ENCODE data around the gene PPFIBP1. TPM values are rescaled to one million over a fixed set of nuclear protein-coding genes. Genes with fewer than 3 reads are reported as not detected.
A peak's percentile ranks its signal among the peaks of the same experiment; 100 is the strongest.

The PPFIBP1 gene
- total RNA-seq, 3 donors from 2014 or later = 34.4 to 86.5 (median 84.0) TPM

DNA sequence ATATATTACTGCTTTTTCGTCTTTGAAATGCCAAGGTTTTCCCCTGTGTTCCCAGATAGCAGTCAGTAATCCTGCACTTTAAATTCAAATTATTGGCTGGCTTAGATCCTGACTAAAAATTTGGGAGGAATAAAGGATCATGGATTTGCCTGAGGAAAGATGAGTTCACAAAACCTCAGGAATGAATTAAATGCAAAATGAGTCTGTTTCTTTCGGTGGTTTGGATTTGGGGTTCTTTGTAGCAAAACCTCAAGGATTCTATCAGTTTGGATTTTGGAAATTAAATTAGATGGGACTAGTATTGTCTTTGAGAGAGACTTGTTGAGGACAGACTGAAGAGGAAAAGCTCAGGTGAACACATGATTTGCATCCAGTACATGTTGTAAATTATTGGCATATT is 36.1 kb downstream of the PPFIBP1 start:
- Histone ChIP-seq H3K9me3 (no peaks in the 10 kb centered on the region), H3K4me1 (peaks cover 4 to 22% of the 10 kb centered on the region in 2 donors), H3K36me3 (no peaks in the 10 kb centered on the region), H3K4me3 (no peak overlapping the region), H3K27me3 (no peaks in the 10 kb centered on the region), H3K27ac (peak overlapping the region; percentile 44 to 58)
- TF ChIP-seq CTCF (IDR thresholded peaks at IDR 0.05) (no peak), POLR2AphosphoS5 (IDR thresholded peaks at IDR 0.05) (no peak), POLR2A (IDR thresholded peaks at IDR 0.05) (no peak)
- no peak for DNase-seq (ENCODE audit: low spot score in 2 of 2)
- intact Hi-C loops (cut with DNase I; ENCODE audit: low total_unique reads) = no loop called here

GRCh38 chr12:27561535-27562350 is 37.7 kb downstream of the PPFIBP1 start:
- Histone ChIP-seq H3K4me3 (no peak overlapping the region), H3K36me3 (no peaks in the 10 kb centered on the region), H3K27ac (peak overlapping the region in 1 of 2 donors; percentile 58), H3K27me3 (no peaks in the 10 kb centered on the region), H3K9me3 (no peaks in the 10 kb centered on the region), H3K4me1 (peaks cover 0 to 9% of the 10 kb centered on the region in 2 donors)
- TF ChIP-seq POLR2AphosphoS5 (IDR thresholded peaks at IDR 0.05) (no peak), CTCF (IDR thresholded peaks at IDR 0.05) (no peak), POLR2A (IDR thresholded peaks at IDR 0.05) (no peak)
- DNase-seq (ENCODE audit: low spot score in 2 of 2) = no peak
- intact Hi-C loops (cut with DNase I; ENCODE audit: low total_unique reads) = no loop called here

DNA sequence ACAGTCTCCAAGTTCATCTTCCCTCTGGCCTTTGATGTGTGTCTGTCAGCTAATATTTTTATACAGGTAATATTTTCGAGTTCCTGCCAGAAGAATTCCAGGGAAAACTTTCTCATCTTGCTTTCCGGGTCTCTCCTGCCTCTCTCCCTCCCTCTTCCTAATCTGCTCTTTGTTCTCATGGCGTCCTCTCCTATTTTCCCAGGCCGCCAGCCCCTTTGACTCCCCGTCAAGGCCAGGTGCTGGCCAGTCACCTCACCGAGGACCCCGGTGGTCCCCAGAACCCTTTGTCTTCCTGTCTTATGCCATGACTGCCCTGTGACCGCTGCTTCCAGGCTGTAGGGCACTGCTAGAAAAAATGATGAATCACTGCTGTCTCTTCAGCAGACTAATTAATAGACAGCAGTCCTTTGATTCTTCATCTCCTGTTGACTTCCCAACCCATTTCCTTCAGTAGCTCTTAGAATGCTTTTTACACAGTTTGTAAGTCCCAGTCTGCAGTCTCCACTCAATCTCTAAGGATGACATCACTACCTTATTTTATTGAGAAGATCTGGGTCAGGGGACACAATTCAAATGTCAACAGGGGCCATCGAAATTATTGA is 40.7 kb downstream of the PPFIBP1 start:
- Histone ChIP-seq H3K27me3 (no peaks in the 10 kb centered on the region), H3K36me3 (no peaks in the 10 kb centered on the region), H3K9me3 (no peaks in the 10 kb centered on the region), H3K4me1 (peaks cover 0 to 6% of the 10 kb centered on the region in 2 donors), H3K4me3 (peak overlapping the region in 1 of 3 donors; percentile 16), H3K27ac (peak overlapping the region; percentile 66 to 75)
- TF ChIP-seq CTCF (IDR thresholded peaks at IDR 0.05) (no peak), POLR2AphosphoS5 (IDR thresholded peaks at IDR 0.05) (no peak), POLR2A (IDR thresholded peaks at IDR 0.05) (no peak)
- intact Hi-C loops (cut with DNase I; ENCODE audit: low total_unique reads) = loop anchor here (5.0 kb wide), 1 partner anchor 1102 kb away; no protein-coding TSS in a partner anchor
- no peak for DNase-seq (ENCODE audit: low spot score in 2 of 2)

GRCh38 chr12:27566159-27566558 is 42.2 kb downstream of the PPFIBP1 start:
- H3K27me3 ChIP-seq = no peaks in the 10 kb centered on the region
- no peak for DNase-seq (ENCODE audit: low spot score in 2 of 2)
- H3K36me3 ChIP-seq = no peaks in the 10 kb centered on the region
- no peak overlapping the region for H3K4me3 ChIP-seq
- intact Hi-C loops (cut with DNase I; ENCODE audit: low total_unique reads) = loop anchor here (5.0 kb wide), 1 partner anchor 1104 kb away; no protein-coding TSS in a partner anchor
- H3K27ac ChIP-seq = no peak overlapping the region
- H3K9me3 ChIP-seq = no peaks in the 10 kb centered on the region
- no peaks in the 10 kb centered on the region for H3K4me1 ChIP-seq
- TF ChIP-seq POLR2A (IDR thresholded peaks at IDR 0.05) (no peak), POLR2AphosphoS5 (IDR thresholded peaks at IDR 0.05) (no peak), CTCF (IDR thresholded peaks at IDR 0.05) (no peak)

GRCh38 chr12:27566626-27567025 is 42.6 kb downstream of the PPFIBP1 start:
- intact Hi-C loops (cut with DNase I; ENCODE audit: low total_unique reads) = loop anchor here (5.0 kb wide), 1 partner anchor 1104 kb away; no protein-coding TSS in a partner anchor
- no peak overlapping the region for H3K4me3 ChIP-seq
- H3K27ac ChIP-seq = no peak overlapping the region
- no peaks in the 10 kb centered on the region for H3K36me3 ChIP-seq
- no peaks in the 10 kb centered on the region for H3K4me1 ChIP-seq
- no peaks in the 10 kb centered on the region for H3K9me3 ChIP-seq
- no peak for DNase-seq (ENCODE audit: low spot score in 2 of 2)
- no peaks in the 10 kb centered on the region for H3K27me3 ChIP-seq
- TF ChIP-seq POLR2AphosphoS5 (IDR thresholded peaks at IDR 0.05) = no peak

Measured in breast epithelium (tissue), 4 donors.